ENCODE measurements around the gene EVX2.

EVX2 gene

DNA sequence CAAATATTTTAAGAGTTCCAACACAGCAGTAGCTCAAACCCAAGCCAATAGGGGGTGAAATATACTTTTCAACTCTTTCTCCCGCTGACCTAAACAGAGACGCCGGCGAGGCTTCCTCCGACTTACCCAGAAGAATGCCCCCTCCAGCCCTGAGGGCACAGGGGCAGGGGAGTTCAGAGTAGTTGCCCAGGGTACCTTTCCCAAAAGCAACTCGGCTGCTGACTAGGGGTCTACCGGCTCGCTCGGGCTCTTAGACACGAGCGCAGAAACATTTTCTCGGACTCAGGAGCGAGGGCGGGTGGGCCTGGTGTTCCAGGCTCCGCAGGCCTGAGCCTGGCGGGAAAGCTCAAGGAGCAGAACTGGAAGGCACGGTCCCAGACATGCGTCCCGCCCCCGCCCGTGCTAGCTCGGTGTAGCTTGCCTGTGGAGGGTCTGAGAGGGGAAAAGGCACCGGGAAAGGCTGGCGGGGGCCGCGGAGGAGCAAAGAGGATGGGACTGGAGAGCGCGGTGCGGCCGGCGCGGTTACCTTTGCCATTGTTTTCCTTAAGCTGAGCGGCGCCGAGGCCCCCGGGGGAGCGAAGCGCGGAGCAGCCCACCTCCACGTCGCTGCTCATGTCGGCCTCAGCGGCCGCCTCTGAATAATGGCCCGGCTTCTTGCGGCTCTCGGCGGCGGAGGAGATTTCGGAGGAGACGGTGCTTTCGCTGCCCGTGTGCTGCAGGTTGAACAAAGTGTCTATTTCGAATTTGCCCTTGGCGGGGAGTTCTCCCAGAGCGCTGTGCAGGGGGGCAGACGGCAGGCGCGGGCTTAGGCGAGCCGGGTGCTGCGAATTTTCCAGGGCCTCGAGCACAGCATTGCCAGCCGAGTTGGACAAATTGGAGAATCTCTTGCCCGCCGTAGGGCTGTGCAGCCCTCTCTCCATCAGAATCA, 674 bp downstream of the EVX2 start:
- DNase-seq (ENCODE audit: extremely low read depth in 1 of 2, low read depth in 1 of 2), result no peak

- DNase-seq (ENCODE audit: extremely low read depth in 1 of 2, low read depth in 1 of 2), result no peak
Measured at GRCh38 chr2:176082525-176082823, 1.3 kb downstream of the EVX2 start.

GRCh38 chr2:176081837-176082524, 1.8 kb downstream of the EVX2 start:
- no peak for DNase-seq (ENCODE audit: extremely low read depth in 1 of 2, low read depth in 1 of 2)

DNA sequence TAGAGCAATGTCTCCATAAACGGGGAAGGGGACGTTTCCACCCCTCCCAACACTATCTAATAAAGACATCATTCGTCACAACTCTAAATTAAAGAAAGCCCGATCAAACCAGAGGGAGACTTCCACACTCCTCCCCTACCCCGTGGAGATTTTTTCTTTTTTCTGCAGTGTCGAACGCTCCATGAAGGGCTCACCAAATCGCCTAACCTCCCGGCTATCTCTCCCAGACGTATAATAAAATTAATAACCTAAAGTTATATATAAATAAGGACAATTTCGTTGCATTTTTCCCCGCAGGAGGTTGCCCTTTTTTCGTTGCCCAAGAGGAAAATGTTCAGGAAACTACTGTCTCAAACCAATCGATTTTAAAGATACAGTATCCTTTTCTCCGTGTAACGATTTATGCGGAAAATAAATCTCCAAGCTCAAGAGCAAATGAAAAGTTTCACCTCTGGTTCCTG, 2.4 kb downstream of the EVX2 start:
- DNase-seq (ENCODE audit: extremely low read depth in 1 of 2, low read depth in 1 of 2), result no peak

DNA sequence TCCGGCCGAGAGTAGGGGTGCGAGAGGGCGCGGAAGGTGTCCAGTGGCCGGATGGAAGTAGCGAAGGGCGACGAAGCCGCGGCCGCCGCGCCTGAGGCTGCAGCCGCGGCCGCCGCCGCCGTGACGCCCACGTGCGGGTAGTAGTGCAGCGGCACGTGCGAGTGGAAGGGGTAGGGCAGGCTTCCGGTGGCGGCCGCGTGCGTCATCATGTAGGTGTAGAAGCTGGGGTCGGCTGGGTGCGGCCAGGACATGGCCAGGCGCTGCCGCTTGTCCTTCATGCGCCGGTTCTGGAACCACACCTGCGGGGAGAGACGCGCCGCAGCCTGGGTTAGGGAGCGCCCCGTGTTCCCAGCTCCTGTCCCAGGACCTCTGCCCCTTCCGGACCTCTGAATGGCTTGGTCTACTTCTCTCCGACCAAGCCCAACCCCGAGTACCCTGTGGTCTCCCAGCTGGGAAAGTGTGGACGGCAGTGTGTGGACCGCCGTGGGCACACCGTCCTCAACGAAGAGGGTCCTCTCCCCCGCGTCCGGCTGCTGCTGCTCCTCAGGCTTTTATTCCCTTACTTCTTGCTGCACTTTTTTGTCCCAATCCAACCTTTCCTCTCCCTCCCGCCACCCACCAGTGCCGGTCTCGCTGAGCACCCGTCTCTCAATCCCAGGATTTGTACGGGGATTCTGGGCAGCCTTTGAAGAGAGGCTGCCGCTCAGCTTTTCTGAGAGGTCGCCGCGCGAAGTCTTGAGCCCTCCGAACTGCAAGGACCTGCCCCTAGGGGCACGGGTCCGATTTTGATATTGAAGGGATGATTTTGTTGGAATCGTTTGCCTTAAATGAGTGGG, 3.0 kb downstream of the EVX2 start:
- DNase-seq (ENCODE audit: extremely low read depth in 1 of 2, low read depth in 1 of 2), result no peak

DNA sequence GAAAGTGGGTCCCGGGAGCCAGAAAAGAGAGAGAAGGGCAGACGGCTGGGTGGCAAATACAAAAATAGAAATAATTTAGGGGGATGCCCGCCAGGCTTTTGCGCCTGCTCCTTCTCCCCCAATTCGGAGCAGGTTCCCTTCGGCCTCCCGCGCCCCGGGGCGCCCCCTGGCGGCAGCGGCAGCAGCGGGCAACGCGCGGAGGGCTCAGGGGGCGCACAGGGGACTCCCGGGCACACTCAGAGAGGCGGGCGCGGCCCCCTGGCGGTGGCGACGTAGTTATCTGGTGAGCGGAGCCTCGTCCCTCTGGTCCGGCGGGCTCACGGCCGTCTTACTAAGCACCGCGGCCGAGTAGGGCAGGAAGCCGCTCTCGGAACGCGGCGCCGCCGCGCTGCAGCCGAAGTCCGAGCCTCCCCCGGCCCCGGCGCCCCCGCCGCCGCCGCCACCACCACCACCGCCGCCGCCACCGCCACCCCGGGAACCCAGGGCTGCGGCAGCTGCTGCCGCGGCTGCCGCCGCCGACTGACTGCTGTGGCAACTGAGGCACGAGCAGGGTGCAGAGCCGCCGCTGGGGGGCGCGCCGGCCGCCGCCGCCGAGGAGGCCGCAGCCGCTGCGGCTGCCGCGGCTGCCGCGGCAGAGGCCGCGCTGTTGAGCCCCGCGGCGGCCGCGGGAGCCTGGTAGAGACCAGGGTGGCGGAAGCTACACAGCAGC, 3.8 kb downstream of the EVX2 start:
- DNase-seq (ENCODE audit: extremely low read depth in 1 of 2, low read depth in 1 of 2), result no peak

- DNase-seq (ENCODE audit: extremely low read depth in 1 of 2, low read depth in 1 of 2), result no peak
Measured at GRCh38 chr2:176079285-176079830, 4.4 kb downstream of the EVX2 start.

DNA sequence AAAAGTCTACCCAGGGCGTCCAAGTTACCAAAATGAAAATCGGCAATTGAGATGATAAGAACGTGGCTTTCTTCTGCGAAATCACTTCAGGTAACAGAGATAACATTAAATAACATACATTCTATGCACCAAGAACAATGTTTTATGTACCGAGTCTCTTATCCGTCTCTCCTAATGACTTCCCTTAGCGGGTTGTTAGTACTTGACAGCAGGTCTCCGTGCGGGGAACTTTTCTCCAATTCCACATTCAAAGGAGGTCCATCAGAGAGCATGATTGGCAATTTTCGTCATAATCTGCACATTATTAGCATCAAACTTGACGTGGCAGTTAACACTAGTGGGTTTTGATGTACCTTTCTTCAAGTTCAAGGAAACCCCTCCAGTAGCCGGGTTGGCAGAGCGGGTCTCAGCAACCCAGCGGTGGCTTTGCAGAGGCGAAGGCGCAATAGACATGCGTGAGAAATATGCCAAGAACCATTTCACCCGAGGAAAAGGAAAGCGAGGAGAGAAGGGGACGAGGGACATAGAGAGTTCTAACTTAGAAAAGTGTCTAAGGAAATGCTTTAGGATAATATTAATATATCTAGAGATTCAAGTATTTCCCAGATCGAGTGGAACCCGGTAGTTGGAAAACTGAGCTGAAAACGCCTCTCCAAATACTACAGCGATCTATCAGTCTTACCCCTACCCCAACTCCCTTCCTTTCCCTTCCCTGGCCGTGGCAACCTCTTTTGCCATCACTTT, 5.0 kb downstream of the EVX2 start:
- no peak for DNase-seq (ENCODE audit: extremely low read depth in 1 of 2, low read depth in 1 of 2)

DNA sequence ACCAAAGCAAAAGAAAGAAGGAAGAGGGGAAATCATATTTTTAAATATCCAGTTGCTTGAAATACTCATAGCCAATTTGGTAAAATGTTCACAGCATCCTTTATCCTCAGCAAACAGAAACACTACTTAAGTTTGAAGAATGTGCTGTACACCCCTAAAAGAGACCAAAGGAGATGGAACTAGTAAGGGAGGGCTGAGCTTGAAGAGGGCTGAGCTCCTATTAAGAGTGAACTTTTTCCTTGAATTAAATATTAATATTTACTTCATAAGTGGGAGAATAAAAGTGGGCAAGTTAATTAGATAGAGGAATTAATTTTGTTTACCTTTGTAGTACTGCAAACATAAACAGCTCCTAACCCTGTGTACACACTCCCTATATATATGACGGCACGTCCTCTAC, 7.0 kb downstream of the EVX2 start:
- DNase-seq (ENCODE audit: extremely low read depth in 1 of 2, low read depth in 1 of 2), result no peak

- no peak for DNase-seq (ENCODE audit: extremely low read depth in 1 of 2, low read depth in 1 of 2)
Measured at GRCh38 chr2:176076063-176076462, 7.7 kb downstream of the EVX2 start.

GRCh38 chr2:176075481-176075880, 8.3 kb downstream of the EVX2 start:
- no peak for DNase-seq (ENCODE audit: extremely low read depth in 1 of 2, low read depth in 1 of 2)

DNA sequence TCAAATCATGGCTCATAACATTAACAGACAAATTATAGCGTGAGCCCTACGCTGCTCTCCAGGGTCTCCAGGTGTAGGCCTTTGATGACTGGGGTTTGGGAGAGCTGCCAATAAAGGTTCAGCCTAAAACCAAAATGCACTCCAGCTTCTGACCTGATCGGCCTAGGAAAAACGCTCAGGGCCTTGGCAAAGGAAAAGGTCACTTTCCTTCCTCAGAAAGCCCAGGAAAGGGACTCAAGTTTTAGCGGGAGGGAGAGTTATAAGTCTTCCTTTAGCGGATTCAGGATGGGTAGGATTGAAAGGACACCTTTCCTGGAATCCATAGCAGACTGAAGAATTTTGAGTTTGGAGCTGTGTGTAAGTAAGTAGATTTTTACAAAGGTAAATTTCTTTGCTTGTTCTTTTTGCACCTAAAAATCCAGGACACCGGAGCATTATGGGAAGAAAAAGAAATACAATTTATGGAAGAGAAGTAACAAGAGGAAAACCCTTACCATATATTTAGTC, 8.8 kb downstream of the EVX2 start:
- DNase-seq (ENCODE audit: extremely low read depth in 1 of 2, low read depth in 1 of 2), result no peak

DNA sequence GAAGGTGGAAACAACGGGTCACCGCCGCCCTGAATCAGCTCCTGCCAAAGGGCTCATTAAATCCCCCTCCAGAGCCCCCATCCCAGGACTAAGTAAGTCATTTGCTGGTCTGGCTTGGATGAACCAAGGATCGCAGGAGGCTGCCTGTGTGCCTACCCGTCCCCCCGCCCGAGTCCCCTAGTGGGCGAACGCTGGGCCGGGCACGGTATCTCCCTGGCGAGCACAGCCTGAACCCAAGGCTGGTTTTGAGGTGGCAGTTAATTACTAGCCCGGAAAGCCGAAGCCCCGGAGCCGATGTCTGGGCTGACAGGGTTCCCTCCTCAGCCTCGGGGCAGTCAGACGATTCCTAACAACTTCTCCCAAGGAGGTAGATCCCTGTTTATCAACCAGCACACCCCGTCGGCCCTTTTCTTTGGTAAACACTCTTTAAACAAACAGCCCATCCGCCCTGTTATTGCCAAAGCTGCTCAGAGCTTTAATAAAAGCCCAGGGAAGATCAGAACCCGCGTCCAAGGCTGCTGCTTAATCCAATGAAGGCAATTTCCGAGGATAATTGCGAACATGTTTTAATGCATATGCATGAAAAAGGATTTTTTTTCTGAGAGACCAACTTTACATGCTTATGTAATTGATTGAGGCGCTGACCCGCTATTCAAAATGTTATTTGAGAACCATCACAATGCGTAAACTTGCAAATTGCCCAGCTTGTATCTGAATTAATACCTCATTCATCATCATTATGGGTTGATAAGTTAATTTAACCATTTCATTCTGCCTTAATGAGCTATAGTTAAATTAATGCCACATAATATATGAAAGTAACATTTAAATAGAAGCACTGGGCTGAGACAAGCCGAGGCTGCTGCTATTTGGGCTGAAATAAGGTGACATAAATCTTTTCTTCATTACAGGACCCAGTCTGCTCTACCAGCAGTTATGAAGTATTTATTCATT, 10.5 kb downstream of the EVX2 start:
- no peak for DNase-seq (ENCODE audit: extremely low read depth in 1 of 2, low read depth in 1 of 2)

GRCh38 chr2:176072292-176072669, 11.5 kb downstream of the EVX2 start:
- DNase-seq (ENCODE audit: extremely low read depth in 1 of 2, low read depth in 1 of 2), result no peak

DNA sequence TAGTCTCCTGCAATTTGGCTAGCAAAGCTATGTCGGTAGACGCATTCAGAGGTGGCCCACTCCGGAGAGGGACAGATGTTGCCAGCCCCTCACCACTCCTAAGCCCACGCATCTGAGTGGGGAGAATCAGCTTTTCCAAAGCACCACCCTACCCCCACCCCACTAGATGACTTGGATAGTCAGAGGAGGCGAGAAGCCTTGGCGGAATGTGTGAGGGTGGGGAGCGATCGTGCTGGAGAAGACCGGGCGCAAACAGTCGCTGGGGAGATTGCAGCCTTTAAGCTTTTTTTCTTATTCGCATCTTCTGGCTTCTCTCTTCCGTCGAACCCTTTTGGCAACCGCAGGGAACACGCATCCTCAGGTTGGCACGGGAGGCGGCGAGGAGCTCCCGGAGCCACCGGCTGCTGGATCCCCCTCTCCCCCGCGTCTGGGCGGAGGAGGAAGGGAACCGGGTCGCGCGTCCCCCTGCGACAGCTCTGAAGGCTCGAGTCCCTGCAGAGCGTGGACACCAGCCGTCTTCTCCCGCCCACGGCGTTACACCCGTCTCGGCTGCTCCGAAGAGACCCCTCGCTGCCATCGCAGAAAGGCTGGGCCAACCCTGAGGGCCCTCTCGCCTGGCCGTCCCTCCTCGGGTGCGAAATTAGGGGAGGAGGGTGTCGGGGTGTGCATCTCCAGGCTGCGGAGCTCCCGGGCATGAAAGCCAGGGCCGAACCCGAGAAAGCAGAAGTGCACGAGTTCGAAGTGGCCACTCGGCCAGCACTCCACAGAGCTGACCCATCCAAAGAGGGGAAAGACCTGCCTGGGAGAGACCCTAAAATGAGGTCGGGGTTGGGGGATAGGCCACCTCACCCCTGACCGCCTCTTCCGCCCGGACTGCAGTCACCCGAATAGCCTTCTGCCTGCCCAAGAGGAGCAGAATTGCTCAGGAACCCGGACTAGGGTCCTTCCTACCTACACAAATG, 12.2 kb downstream of the EVX2 start:
- no peak for DNase-seq (ENCODE audit: extremely low read depth in 1 of 2, low read depth in 1 of 2)

- no peak for DNase-seq (ENCODE audit: extremely low read depth in 1 of 2, low read depth in 1 of 2)
Measured at GRCh38 chr2:176068419-176068832, 15.3 kb downstream of the EVX2 start.
